ENCODE results near the gene SPTBN5.

DNA sequence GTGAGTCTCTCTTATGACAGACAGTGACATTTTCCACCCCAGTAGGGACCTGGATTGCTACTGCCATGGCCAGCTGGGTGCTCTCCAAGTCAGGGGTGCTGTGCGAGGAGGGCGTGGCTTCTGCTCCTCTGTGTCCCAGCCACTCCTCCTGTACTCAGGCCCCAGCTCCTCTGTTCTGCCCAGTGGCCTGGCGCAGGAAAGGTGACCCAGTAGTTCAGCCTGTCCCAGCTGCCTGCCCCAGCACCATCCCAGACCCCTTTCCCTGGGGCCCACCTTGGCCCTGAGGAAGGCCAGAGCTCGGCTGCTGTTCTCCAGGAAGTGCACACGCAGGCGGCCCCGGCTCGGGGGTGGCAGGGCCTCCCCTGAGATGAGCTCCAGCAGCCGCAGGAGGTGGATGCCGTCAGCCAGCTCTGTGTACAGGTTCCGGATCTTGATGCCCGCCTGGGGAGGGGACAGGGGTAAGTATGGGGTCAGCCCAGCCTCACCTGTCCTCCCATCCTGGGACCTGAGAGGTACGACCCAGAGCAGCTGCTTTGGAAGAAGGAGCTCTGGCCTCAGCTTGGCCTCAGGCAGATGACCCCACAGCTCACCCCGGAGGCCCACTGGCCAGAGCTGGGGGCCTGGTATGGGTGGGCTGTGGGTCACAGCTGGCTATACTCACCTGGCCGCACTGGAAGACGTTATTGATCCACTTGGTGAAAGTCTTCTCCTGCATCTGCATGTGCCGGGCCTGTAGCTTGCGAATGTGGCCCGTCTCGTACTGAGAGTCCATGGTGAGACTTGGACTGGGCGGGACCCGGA lies 1.0 kb downstream of the SPTBN5 start:
- TF ChIP-seq, protein P1, sequence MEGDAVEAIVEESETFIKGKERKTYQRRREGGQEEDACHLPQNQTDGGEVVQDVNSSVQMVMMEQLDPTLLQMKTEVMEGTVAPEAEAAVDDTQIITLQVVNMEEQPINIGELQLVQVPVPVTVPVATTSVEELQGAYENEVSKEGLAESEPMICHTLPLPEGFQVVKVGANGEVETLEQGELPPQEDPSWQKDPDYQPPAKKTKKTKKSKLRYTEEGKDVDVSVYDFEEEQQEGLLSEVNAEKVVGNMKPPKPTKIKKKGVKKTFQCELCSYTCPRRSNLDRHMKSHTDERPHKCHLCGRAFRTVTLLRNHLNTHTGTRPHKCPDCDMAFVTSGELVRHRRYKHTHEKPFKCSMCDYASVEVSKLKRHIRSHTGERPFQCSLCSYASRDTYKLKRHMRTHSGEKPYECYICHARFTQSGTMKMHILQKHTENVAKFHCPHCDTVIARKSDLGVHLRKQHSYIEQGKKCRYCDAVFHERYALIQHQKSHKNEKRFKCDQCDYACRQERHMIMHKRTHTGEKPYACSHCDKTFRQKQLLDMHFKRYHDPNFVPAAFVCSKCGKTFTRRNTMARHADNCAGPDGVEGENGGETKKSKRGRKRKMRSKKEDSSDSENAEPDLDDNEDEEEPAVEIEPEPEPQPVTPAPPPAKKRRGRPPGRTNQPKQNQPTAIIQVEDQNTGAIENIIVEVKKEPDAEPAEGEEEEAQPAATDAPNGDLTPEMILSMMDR (IDR thresholded peaks at IDR 0.05) = no peak
- no peak for TF ChIP-seq POLR2AphosphoS5 (IDR thresholded peaks at IDR 0.05; ENCODE audit: low read depth, low read length)
- no peak for TF ChIP-seq REST (IDR thresholded peaks at IDR 0.05; ENCODE audit: insufficient read depth in 1 of 2, low read depth in 2 of 2, low read length in 1 of 2)
- TF ChIP-seq SIN3A (IDR thresholded peaks at IDR 0.05; ENCODE audit: borderline replicate concordance, insufficient read depth, low read depth, low read length) = no peak
